BE2C (cell line): Measurements from ENCODE around the gene SESN3.

Experiments used
- DNase-seq: peaks from one replicate; pipeline ENCODE4 v3.0.0-alpha.2; 2020
- H3K27me3 ChIP-seq: fragments of 250-450 bp; sonication (Bioruptor Pico); 2 replicates; pipeline ENCODE4 v1.5.1; 2020; ENCODE audit warnings: mild to moderate bottlenecking
- H3K36me3 ChIP-seq: fragments of 250-450 bp; sonication (Bioruptor Pico); 2 replicates; pipeline ENCODE4 v1.5.1; 2020; ENCODE audit warnings: mild to moderate bottlenecking
- H3K4me1 ChIP-seq: fragments of 250-450 bp; sonication (Bioruptor Pico); 2 replicates; pipeline ENCODE4 v1.5.1; 2020
- H3K4me3 ChIP-seq: 2 replicates; pipeline ENCODE4 v1.5.1; 2011; ENCODE audit warnings: low read depth, low read length
- H3K9me3 ChIP-seq: fragments of 250-450 bp; sonication (Bioruptor Pico); 2 replicates; pipeline ENCODE4 v1.5.1; 2020
- TF ChIP-seq, protein P1 (sequence below): IDR thresholded peaks from 2 replicates; pipeline ENCODE4 v1.5.1; 2012; ENCODE audit warnings: mild to moderate bottlenecking, low read depth, low read length

SESN3 gene

DNA sequence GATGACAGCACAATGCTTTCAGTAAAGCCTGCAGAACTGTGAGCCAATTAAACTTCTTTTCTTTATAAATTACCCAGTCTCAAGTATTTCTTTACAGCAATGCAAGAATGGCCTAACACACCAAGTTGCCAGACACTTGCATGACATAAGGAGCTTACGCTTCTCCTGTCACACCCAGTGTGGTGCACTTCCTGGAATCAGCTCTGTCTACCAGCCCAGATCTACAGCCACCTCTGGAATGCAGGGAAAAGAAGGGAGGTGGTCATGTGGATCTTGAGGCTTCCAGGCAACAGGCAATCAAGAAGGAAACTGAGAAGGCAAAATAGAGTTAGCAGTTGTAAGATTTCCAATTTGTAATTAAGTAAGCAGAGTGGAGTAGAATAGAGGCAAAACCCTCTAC, 37.4 kb upstream of the SESN3 start:
- Histone ChIP-seq H3K4me3 (no peak overlapping the region), H3K9me3 (no peaks in the 10 kb centered on the region), H3K4me1 (peaks cover 18% of the 10 kb centered on the region), H3K36me3 (no peaks in the 10 kb centered on the region), H3K27me3 (no peaks in the 10 kb centered on the region)
- TF ChIP-seq, protein P1, sequence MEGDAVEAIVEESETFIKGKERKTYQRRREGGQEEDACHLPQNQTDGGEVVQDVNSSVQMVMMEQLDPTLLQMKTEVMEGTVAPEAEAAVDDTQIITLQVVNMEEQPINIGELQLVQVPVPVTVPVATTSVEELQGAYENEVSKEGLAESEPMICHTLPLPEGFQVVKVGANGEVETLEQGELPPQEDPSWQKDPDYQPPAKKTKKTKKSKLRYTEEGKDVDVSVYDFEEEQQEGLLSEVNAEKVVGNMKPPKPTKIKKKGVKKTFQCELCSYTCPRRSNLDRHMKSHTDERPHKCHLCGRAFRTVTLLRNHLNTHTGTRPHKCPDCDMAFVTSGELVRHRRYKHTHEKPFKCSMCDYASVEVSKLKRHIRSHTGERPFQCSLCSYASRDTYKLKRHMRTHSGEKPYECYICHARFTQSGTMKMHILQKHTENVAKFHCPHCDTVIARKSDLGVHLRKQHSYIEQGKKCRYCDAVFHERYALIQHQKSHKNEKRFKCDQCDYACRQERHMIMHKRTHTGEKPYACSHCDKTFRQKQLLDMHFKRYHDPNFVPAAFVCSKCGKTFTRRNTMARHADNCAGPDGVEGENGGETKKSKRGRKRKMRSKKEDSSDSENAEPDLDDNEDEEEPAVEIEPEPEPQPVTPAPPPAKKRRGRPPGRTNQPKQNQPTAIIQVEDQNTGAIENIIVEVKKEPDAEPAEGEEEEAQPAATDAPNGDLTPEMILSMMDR = no peak
- DNase-seq = no peak

DNA sequence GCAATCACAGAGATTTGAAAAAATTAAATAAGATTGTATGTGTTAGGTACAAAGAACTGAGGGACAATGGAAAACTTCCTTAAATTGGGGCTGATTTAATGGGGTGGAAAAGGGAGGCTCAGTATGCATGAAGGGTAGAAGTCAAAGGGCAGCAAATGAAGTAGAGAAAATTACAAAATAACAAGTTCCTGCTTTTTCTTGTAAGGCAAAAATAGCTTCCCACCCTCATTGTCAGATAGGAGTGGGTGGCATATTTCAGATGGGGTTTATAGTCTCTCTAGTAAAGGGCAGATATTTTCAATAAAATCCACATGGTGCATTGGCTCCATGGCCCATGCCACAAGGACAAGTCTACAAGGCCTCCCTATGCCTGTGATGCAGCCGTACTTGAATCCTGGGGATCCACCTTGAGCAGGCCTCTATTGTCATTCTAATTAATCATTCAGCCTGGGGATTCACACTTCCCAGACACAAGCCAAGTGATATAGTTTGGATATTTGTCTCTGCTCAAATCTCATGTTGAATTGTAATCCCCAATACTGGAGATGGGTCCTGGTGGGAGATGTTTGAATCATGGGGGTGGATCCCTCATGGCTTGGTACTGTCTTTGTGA, 36.7 kb upstream of the SESN3 start:
- no peak for DNase-seq
- TF ChIP-seq, protein P1 = no peak
- no peaks in the 10 kb centered on the region for H3K9me3 ChIP-seq

DNA sequence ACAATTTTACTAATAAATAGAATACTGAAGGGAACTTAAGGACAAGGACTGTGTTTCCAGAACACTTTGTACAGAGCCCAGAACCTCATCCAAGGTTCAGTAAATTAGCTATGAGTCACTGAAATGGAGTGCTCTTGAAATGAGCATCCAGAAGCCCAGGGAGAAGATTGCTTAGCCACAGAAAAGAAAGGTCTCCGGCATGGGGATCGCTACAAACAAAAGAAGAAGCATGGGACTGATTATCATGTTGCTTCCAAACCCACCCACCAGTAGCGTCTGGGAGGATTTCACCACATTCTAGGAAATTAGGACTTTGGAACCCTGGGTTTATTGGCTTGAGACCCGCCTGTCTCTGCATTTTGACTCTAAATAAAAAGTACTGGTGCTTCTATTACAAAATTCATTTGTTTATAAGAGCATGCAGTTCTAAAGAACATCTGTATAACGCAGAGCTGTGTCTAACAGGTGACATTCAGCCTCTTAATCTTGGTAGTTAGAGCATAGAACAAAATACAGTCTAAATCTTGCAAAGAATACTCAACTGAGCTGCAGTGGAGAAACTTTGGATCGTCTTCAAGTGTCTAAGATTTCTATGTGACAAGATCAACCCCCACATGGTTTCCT, 35.9 kb upstream of the SESN3 start:
- no peak for DNase-seq
- Histone ChIP-seq H3K9me3 (no peaks in the 10 kb centered on the region), H3K36me3 (no peaks in the 10 kb centered on the region), H3K4me3 (no peak overlapping the region), H3K4me1 (peaks cover 18% of the 10 kb centered on the region), H3K27me3 (no peaks in the 10 kb centered on the region)
- TF ChIP-seq, protein P1 = no peak

More for the DNA sequence above, 36.7 kb upstream of the SESN3 start:
- Histone ChIP-seq H3K27me3 (no peaks in the 10 kb centered on the region), H3K4me3 (no peak overlapping the region), H3K4me1 (peaks cover 18% of the 10 kb centered on the region), H3K36me3 (no peaks in the 10 kb centered on the region)

DNA sequence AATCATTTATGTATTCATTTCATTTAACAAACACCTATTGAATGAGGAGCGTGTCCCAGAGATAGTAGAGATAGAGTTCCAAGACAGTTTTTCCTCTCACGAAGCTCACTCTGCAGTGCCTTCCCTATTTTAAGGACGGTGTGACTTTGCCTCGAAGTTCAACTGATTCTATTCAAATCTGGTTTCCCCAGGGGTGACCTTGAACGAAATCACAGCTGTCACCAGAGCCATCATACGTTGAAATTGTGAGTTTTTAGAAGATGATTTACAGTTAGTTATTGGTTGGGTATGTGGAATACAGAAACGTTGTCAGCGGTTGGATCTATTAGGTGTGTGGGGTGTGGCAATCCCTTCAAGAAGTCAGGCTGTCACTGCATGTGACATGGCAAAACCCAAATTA, 33.9 kb upstream of the SESN3 start:
- DNase-seq = no peak
- TF ChIP-seq, protein P1 = no peak
- Histone ChIP-seq H3K27me3 (no peaks in the 10 kb centered on the region), H3K9me3 (no peaks in the 10 kb centered on the region), H3K36me3 (no peaks in the 10 kb centered on the region), H3K4me1 (peaks cover 8% of the 10 kb centered on the region), H3K4me3 (no peak overlapping the region)

DNA sequence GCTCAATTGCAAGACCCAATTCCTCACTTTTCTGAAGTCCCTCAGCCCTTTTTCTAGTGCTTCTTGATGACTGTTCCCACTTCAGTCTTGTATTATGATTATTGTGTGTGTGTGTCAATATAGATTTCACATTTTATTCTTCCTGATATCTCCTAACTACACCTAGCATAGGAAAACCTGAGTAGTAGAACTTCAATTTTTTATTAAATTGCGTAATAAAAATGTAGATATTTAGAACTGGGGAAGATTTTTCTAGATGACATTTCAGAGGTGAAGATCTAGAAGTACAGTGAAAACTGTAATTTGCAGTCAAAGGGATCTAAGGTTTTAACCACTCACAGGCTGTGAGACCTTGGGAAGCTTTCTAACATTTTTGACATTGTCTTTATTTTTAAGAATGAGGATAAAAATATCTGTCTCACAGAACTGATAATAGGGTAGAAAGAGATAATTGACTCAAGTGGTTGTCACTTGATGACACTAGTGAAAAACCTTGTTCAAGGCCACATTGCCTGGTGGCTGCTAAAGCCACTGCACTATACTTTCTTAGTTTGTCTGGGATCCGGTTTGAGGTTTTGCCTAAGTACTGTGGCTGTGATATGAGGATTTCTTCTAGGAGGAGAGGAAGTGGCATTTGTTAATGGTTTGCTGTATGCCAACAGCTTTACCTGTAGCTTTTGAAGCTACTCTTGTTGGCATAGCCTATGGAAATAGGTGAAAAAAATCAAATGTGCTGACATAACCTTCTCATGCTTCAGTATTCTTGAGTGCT, 32.2 kb upstream of the SESN3 start:
- Histone ChIP-seq H3K36me3 (no peaks in the 10 kb centered on the region), H3K9me3 (no peaks in the 10 kb centered on the region), H3K4me1 (peaks cover 7% of the 10 kb centered on the region), H3K27me3 (no peaks in the 10 kb centered on the region), H3K4me3 (no peak overlapping the region)
- TF ChIP-seq, protein P1 = no peak
- no peak for DNase-seq
